Fibroblast of lung (primary cell): ENCODE measurements around the gene RNF220.

ENCODE experiments used
- EZH2 ChIP-seq: IDR thresholded peaks from 2 replicates; pipeline ENCODE4 v1.5.1; 2012; ENCODE audit warnings: low read length, control low read depth, mild to moderate bottlenecking; ENCODE audit errors: missing control alignments
- TF ChIP-seq, protein P1 (sequence below), 2 donors: IDR thresholded peaks in 1 of 2; conservative IDR thresholded peaks in 1 of 2; 1 replicate in 1 of 2; 2 replicates in 1 of 2; pipeline ENCODE4 v1.5.1; 2011 to 2012; ENCODE audit warnings: low read length in 2 of 2, control low read depth in 1 of 2, inconsistent platforms in 1 of 2, low read depth in 1 of 2, mild to moderate bottlenecking in 1 of 2

DNA sequence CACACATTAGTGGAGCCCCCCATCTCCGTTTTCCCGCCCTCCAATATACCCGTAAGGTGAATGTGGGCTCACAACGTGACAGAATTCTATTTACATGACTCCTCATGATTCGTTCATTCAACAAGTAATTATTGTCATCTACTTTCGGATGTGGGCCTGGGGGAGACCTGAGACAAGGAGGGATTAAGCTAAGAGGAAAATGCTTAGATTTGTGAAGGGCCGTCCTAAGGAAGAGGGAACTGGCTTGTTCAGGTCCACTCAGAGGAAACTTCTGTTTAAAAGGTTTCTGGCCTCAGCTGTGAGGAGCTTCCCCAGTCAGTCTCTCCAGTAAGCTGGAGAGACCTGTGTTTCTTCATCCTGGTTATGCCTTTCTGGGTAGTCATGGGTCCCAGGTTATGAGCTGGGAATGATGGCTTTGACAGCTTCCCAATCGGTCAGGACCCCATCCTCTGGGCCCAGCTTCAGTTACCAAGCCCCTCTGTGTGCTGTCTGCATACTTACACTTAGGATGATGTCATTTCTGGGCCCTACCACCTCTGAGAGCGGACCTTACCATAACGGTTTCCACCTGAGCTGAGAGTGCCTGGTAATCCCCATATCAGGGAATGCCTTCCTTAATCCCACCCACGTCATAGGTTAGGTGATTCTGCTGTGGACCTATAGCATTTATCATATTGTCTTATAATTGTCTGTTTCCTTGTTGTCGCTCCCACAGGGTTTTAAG lies 49.3 kb upstream of the RNF220 start:
- TF ChIP-seq, protein P1, sequence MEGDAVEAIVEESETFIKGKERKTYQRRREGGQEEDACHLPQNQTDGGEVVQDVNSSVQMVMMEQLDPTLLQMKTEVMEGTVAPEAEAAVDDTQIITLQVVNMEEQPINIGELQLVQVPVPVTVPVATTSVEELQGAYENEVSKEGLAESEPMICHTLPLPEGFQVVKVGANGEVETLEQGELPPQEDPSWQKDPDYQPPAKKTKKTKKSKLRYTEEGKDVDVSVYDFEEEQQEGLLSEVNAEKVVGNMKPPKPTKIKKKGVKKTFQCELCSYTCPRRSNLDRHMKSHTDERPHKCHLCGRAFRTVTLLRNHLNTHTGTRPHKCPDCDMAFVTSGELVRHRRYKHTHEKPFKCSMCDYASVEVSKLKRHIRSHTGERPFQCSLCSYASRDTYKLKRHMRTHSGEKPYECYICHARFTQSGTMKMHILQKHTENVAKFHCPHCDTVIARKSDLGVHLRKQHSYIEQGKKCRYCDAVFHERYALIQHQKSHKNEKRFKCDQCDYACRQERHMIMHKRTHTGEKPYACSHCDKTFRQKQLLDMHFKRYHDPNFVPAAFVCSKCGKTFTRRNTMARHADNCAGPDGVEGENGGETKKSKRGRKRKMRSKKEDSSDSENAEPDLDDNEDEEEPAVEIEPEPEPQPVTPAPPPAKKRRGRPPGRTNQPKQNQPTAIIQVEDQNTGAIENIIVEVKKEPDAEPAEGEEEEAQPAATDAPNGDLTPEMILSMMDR (conservative IDR thresholded peaks at IDR 0.05 in 1 of 2, IDR thresholded peaks at IDR 0.05 in 1 of 2; ENCODE audit: low read depth in 1 of 2, low read length in 2 of 2): no peak
- TF ChIP-seq EZH2: no peak
